Glomerular endothelial cell (primary cell): ENCODE results near the gene LHFPL2. TPM values are rescaled to one million over a fixed set of nuclear protein-coding genes. Genes with fewer than 3 reads are reported as not detected.

ENCODE experiments used
- DNase-seq: peaks from one replicate; pipeline ENCODE4 v3.0.0-alpha.2; 2011; ENCODE audit warnings: low read depth, low spot score; ENCODE audit errors: extremely low read depth
- total RNA-seq: library from RNA; depleted of rRNA; stranded (reverse); fragments of >200 nt; gene quantifications from 2 replicates; pipeline ENCODE4 v1.2.3, GENCODE V29; 2015

The LHFPL2 gene
- total RNA-seq, 1 donor from 2014 or later: 65.3 TPM

DNA sequence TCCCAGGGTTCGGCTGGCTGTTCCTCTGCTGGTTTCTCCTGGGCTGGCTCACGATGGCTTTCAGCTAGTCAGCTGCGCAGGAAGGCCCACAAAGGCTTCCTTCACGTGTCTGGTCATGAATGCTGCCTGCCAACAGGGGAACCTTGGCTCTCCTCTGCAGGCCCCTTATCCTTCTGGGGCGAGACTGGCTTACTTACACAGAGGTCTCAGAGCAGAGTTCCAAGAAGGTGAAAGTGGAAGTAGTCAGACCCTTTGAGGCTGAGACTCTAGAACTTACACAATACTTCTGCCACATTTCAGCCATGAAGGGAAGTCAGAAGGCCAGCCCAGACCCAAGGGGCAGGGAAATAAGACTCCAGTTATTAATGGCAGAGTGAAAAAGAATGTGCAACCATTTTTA lies 99.5 kb downstream of the LHFPL2 start:
- no peak for DNase-seq

DNA sequence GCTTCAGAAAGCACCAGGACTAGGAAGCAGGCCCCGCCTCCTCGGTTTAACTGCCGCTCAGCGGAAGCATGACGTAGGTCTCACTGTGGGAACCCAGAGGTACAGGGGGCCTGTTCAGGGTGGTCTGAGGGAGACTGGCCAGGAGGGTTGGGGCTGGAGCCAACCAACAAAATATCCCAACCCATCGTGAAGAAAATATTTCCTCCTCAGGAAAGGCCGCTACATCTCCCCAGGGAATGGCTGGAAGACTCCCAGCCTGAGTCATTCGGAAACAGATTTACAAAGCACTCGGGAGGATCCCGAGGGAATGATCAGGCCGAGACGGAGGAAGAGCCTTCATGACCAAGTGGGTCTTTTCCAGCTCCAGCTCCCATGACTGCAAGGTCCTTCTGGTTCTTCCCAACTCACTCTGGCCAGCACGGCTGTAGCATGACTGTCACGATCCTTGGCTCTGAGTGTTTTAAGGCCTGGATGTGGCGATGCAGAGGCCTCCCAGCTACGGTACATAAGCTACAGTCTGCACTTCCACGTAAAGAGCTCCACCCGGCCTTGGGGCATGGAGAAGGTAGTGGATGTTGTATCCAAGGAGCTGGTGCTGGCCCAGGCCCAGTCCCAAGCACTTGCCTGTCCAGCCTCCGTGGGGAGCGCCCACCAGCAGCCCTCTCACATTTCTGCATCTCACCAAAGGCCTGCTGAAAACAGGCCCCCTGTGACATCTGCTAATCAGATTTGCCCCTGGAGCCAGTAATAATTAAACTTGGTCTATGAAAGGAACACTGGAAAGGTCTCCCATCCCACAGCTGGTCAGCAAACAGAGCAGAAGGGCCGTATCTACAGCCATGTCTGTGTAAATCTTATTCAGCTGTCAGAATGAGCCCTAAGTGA lies 100.6 kb downstream of the LHFPL2 start:
- DNase-seq: no peak

DNA sequence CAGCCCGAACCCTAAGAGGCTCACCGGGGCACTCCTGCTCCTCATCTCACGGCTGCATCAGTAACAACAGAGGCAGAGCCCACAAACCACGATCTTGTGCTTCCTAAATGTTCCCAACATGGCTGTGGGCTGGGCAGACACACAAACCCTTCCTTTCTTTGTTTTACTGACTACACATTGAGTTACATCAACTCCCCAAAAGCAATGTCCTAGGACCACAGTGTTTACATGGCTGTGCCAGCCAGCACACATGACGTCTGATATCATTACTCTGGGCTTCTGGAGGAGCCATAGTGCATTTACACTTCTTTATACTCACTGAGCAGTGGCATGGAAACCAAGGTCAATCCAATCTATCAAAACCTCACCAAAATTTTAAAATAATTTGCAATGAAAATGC lies 101.4 kb downstream of the LHFPL2 start:
- no peak for DNase-seq

DNA sequence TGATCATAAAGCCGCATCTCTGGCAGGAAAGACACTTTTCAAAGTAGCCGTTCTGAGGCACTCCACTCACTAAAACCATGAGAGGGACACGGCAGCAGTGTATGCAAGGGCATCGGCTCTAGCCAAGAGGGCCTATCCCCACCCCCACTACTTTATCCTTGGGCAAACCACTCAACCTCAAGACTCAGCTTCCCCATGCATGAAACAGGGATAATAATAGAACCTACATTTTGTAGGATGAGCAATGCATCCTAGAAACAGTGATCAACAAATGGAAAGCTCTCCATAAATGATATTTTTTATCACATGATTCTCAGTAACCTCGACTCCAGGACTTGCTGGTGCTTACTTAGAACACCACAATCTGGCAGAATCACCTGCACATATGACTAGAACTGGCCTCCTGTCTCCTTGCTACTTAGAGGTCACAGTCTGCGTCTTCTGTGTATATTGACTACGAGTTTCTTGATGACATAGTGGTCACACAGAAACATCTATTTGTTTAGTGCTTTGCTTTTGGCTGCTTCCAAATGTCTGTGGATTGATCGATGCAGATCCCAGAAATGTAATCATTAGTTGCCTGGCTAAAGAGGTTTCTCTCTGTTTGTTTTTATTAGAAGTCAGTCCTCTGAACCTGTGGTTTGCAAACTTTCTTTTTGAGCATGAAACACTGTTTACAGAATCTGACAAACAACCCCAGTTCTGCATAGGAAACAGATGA lies 102.1 kb downstream of the LHFPL2 start:
- no peak for DNase-seq

DNA sequence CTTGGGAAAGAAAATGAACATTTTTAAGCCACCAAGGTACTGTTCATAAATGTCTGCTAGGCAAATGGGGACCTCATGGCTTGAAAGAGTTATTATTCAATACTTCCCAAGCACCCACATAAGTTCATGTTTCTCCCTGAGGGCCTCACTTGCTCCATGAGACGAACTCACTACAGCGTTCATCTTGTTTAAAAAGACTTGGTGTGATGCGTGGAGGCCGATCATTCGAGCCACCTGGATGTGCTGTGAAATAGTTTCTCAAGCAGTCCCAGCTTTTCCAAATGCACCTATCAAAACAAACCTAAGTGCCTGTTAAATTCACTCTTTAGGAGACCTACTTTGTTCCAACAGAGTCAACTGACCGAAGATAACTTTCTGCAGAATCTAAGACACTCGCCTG lies 103.2 kb downstream of the LHFPL2 start:
- DNase-seq: no peak

DNA sequence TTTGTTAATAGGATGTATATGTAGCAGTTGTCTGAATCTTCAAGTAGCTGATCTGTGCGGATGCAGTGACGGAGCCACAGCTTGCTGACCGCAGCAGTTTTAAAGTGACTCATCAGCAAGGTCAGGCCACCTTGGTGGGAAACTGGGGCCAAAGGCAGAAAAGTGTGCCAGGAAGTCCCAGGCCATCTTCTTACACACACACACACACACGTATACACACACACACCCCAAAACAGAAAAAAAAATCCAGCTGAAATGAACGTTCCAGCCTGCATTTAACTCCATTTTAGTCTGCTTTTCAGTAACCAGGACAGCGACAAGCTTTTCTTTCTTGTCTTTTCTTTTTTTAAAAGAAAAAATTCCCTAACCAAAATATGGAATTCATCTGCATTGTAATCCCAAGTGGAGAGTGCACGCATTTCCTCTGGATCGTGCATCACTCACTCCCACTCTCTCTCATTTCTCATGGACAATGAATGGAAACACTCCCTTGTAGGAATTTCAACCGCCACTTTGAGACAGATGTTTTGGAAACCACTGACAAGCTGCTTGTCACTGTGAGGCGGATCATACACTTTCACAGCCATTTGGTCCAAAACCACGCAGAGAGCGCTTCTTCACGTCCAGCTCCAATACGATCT lies 103.9 kb downstream of the LHFPL2 start:
- DNase-seq: no peak

DNA sequence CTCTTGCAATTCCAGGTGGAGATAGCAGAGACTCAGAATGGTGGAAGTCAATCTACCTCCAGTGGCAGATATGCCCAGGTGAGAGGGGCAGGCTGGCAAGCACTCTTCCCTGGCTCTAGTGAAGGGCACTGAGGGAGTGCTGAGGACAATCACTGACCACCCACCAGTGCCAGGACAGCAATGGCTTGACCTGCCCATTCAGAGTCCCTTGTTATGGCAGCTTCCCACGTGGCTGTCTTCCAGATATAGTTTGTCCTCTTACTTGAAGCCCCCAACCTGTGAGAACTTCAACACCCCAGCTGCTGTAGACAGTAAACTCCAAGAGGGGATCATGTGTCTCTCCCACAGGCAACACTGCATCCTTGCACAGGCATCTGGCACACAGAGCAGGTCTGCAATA lies 104.7 kb downstream of the LHFPL2 start:
- no peak for DNase-seq

DNA sequence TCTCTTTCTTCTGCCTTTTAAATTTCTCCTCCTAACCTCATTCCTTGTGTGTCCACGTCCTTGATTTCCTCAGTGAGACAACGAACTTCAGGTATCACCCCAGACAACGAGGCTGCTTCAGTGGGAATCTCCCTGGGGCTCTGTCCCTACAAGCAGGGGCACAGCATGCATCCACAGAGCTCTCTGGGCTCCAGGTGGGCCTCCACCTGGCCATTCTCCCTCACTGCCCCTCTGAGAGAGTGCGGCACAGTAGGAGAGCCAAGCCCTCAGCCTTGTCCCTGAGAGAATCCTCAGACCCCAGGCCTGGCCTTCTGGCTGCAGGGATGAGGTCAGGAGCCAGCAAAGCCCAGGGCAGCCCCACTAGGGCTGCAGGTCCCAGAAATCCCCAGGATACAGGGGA lies 105.3 kb downstream of the LHFPL2 start:
- no peak for DNase-seq

DNA sequence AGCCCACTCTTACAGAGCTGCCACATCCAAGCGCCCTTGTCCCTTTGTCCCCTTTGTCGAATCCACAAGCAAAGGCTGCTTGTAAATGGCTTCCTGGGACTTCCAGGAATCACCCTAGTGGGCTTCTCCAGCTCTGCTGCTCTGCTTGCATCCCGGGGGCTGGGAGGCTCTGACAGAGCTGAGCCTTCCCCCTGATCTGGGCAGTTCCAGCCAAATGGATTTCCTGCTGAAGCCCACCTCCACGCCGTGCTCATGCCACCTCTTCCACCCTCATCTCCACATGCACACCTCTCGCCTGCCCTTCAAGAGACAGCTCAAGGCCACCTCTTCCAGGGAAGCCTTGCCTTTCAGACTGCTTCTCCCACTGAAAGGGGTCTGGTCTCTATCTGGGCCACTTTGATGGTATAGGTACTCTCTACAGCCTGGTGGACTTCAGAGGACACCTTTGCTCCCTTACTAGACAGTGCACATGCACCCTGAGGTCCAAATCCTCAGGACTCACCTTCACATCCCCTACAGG lies 106.2 kb downstream of the LHFPL2 start:
- DNase-seq: no peak

DNA sequence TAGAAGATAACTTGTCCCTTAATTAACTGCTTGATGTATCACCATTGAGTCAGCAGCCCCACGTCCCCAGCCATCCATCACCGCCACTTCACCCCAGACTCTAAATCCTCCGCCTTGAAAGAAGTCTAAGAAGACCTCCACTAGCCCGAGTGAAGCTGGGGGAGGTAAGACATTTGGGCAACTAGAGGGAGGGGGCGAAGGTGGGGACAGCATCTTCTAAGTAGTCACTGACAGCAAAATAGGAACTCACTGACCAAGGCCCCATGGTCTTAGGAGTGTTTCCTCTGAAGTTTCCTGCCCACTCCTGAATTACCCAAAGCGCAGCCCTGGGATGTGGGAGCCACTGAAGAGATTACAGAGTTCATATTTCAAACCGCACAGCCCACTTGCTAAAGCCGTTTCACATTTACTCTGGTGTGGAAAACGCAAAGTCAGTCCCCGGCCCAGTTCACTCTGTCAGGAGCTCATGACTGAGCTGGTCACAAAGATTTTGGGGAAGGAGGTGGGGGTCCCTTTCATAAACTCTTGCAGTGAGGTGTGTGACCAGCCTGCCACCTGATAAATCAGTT lies 107.4 kb downstream of the LHFPL2 start:
- no peak for DNase-seq

DNA sequence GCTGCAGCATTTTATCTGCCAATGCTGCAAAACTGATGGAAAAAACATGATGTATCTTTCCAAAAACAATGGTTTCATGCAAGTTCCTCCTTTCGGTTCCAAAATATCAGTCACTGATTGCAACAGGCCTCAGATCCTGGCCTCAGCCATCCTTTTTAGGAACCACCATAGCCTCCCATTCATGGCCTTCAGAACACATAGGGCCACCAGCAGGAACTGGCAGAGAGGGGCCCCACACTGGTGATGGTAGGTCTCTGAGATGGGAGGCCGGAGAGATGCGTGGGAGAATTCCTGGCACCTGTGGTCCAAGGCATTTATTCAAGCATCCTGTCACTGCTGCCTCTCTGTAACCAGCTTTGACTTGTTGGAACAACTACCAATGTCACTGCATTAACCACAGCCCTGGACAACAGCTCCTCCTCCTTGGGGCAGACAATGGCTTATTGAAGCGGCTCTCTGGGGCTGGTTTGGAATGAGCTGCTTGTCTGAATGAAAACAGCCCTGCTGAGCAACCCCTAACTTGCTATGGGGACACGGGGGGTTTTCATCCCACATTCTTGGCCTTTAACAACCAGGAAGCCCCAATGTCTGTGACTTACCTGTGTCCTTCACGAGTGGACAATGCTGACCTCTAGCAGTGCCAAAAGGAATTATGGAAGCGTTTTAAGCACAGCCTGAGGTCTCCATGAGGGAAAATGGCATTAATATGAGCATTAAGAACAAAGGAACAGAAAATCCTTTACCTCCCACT lies 108.1 kb downstream of the LHFPL2 start:
- DNase-seq: no peak

DNA sequence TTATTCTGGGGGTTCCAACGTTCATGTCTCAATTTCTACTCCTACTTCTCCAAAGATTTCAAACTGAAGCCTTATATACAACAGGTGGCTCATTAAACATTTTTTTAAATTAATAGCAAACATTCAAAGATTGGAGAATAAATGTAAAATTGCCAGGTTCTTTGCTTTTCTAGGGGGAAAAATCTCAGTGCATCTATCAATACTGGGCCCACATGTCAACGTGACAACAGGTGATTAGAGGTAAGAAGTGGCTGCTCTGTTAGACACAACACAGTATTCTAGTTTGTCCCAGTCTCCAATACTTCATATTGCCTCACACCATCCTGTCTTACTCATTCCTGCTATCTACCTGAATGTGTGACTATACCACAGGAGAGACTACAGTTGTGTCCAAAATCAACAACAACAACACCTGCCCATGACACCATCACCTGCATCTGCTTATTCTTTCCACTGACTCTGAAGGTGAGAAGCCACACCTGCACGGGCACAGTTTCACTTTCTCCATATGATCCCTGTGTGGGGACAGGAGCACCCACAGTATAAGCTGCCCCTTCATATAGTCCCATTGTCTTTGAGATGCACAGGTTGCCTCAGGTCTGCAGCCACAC lies 110.2 kb downstream of the LHFPL2 start:
- no peak for DNase-seq

DNA sequence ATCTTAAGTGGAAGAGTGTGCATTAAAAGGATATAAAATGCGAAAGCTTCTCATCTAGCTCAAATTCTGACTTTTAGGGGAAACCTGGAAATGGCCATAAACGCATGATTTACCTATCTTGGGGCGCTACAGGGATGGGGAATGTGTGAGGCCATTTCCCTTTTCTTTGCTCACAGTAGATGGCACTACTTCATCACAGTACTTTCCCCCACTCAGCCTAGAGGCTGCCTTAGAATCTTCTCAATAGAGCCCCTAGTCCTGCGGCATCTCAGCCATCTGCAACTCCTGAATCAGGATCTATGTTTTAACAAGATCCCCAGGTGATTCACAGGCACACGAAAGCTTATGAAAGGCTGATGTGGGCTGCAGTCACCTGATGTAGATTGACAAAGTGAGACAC lies 110.8 kb downstream of the LHFPL2 start:
- DNase-seq: no peak

DNA sequence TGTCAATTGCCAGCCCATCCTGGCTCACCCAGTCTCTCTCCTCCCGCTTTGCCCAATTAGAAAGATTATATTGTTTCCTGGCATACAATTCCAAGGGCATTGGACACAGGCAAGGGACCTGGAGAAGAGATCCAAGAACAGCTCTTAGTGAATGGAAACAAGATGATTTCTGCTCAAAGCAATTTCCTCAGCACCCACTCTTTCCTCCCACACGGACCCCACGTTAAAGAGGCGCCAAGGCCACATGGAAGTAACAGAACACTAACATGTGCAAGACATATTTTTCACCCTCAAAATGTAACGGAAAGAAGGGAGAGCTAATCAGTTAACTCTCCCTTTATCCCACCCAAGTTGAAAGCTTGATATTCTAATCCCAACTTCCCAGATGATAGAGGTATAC lies 111.2 kb downstream of the LHFPL2 start:
- DNase-seq: no peak

DNA sequence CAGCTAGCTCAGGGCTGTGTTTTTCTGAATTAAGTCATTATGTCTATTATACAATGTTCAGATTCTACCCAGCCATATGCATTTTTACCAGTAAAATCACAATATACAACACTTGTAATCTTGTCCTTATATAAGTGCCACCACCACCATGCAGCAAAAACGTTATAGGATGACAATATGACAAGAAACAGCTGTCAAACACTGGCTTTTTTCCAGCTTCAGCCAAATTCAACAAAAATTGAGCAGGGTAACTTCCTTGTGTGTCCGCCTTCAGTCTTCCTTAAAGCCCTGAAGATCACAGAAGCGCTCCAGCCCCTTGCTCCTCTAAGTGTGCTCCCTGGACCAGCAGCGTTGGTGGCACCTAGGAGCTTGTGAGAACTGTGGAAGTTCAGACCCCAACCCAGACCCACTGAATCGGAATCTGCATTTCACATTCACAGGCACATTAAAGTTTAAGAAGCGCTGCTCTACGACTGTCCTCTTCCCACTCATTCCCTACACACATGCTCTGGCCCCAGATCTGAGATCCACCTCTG lies 111.8 kb downstream of the LHFPL2 start:
- DNase-seq: no peak

DNA sequence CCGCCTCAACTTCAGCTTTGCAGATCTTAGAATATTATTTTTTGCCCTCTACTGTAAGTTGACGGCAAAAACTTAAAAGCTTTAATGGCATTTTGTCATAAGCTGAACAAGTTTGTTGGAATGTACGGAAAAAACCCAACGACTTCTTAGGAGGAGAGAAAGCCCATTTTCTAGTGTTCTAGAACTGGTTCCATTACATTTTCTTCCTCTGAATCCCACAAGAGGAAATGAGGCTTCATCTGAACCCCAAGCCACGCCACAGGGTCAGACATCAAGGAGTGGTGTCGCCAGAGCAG lies 113.7 kb downstream of the LHFPL2 start:
- no peak for DNase-seq

DNA sequence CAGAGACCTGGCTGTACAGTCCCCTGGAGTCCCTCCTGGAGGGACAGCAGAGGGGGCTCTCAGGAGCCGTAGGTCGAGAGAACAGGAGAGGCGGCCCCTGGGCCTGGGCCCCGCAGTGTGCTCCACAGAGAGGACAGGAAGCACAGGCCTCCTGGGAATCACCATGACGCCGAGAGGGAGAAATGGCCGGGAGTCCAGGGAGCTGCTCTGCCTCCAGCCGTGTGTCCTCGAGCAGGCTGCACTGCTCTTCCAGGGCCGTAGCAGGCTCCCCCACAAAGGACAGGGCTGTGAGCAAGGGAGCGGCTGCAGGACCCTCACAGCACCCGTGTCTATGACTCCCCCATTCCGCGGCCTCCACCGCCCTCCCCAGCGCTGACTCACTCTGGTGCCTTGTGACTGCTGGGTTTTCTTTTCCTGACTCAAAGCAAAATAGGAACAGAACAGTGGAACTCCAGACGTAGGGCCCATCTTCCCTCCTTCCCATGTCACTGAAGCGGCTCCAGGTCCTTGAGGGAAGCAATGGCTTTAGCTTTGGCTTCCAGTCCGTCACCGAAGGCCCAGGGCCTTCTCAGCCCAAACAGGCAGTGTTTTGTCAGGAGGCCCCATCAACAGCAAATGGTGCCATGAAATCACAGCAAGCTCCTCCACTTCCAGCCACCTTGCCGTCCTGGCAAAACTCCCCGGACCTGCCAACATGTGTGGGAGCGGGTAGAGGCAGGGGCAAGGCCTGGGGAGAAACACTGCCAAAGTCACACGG lies 114.2 kb downstream of the LHFPL2 start:
- DNase-seq: no peak

DNA sequence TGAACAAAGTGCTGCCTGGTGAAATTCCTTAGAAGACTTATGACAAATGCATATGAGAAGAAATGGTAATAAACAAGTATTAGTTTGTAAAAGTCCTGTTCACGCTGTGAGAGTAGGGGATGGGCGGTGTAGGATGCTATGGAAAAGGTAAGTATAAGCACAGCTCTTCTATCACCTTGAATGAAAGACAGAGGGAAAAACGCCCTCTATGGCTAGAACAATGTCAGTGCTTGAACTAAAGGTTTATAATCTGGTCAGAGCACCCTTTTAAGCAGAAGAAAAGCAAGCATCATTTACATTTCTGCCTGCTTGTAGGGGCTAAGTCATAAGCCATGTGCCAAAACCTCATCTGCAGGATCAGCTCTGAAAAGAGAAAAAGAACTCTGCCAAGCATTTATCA lies 115.2 kb downstream of the LHFPL2 start:
- DNase-seq: no peak
